Adrenal gland (tissue), 12 donors: ENCODE measurements around the gene INPP5A. TPM values are rescaled to one million over a fixed set of nuclear protein-coding genes. Genes with fewer than 3 reads are reported as not detected.

Experiments used
- DNase-seq, 7 donors: peaks; one replicate each; pipeline ENCODE4 v3.0.0-alpha.2; 2019 to 2020
- H3K27ac ChIP-seq, 5 donors: fragments of 200-600 bp; sonication (generic) in 4 of 5; 1 replicate in 3 of 5; 2 replicates in 2 of 5; pipeline versions ENCODE4 v1.5.1 to v1.8.0; 2016 to 2020; ENCODE audit warnings: mild to moderate bottlenecking in 1 of 5
- H3K27me3 ChIP-seq: fragments of 200-600 bp; 2 replicates; pipeline ENCODE4 v1.8.0; 2021
- H3K36me3 ChIP-seq, 2 donors: fragments of 200-600 bp; replicated peaks in 1 of 2; 1 replicate in 1 of 2; 2 replicates in 1 of 2; pipeline versions ENCODE4 v1.5.1 to v1.8.0; 2018 to 2022
- H3K4me1 ChIP-seq, 2 donors: fragments of 200-600 bp; replicated peaks in 1 of 2; 1 replicate in 1 of 2; 2 replicates in 1 of 2; pipeline versions ENCODE4 v1.5.1 to v1.8.0; 2018 to 2021
- H3K4me3 ChIP-seq, 4 donors: fragments of 200-600 bp; sonication (generic) in 3 of 4; one replicate each; pipeline ENCODE4 v1.5.1; 2016 to 2018
- H3K9me3 ChIP-seq, 3 donors: fragments of 200-600 bp; sonication (generic) in 1 of 3; replicated peaks in 1 of 3; 1 replicate in 2 of 3; 2 replicates in 1 of 3; pipeline versions ENCODE4 v1.5.1 to v1.8.0; 2016 to 2021
- CTCF ChIP-seq, 6 experiments: fragments of 450-650 bp in 4 of 6; fragments of 200-600 bp in 2 of 6; sonication (generic) in 1 of 6; IDR thresholded peaks; 1 replicate in 5 of 6; 2 replicates in 1 of 6; pipeline versions ENCODE4 v1.5.1 to v1.8.0; 2016 to 2021; ENCODE audit warnings: antibody characterized with exemption in 6 of 6, mild to moderate bottlenecking in 2 of 6, moderate library complexity in 1 of 6
- POLR2A ChIP-seq, 2 donors: fragments of 450-650 bp; IDR thresholded peaks; one replicate each; pipeline ENCODE4 v1.6.1; 2017; ENCODE audit warnings: antibody characterized with exemption in 2 of 2, mild to moderate bottlenecking in 2 of 2, moderate library complexity in 1 of 2
- WGBS, 4 donors: extraction: QIAGEN DNeasy Blood & Tissue Kit in 2 of 4; methylation state at CpG; one replicate each; pipeline versions ENCODE4 v1.1.5 to v1.1.7; 2013 to 2017; 5-methylcytosine and 5-hydroxymethylcytosine counted together
- intact Hi-C, 2 donors: fragments of 100-400 bp; cut with DNase I; formaldehyde crosslinking; loops; one replicate each; pipeline versions ENCODE4 v1.14.1 to v1.15.0; 2022 to 2023
- polyA plus RNA-seq, 3 donors: library from polyadenylated mRNA; stranded (reverse); fragments of 200-250 nt in 2 of 3; fragments of 350-450 nt in 1 of 3; fragmentation: Illumina TruSeq in 1 of 3; extraction: RNeasy Lipid Tissue Mini Kit (QIAGEN cat#74804) in 1 of 3; gene quantifications; one replicate each; pipeline ENCODE4 v1.2.3, GENCODE V29; 2013 to 2014
- total RNA-seq, 9 donors: library from RNA; depleted of rRNA in 4 of 9; stranded (reverse); fragments of >200 nt in 4 of 9; fragments of 120-200 nt in 1 of 9; fragmentation: NEBNext Ultra II Directional in 1 of 9; extraction: Animal tissue kit (Norgen Biotek cat#: 25700) in 1 of 9; gene quantifications; one replicate each; pipeline versions ENCODE4 v1.1.0 to v1.2.4, GENCODE V29; 2013 to 2023
- donor health status: healthy with polysubstance abuse.
- donor health status: Bipolar disorder and iron deficiency.
- donor health status: DM: yes; HTN: yes; CAD: no.
- donor health status: DM: no; HTN: no; CAD: no.
- donor health status: DM: no; HTN: no; CAD: no.
- donor health status: DM: yes; HTN: yes; CAD: no.

Gene INPP5A
- total and polyA plus RNA-seq, 12 donors = 13.5 to 62.9 (median 37.5) TPM

GRCh38 chr10:132712291-132712690 is 174.7 kb downstream of the INPP5A start:
- 92 to 95% (median 94%) methylated on average over 10 of the region's 10 CpGs for WGBS, 4 donors
- H3K27ac ChIP-seq = no peak overlapping the region
- H3K4me1 ChIP-seq = no peaks in the 10 kb centered on the region
- H3K36me3 ChIP-seq = peaks cover 0 to 15% of the 10 kb centered on the region in 2 donors
- DNase-seq = no peak
- H3K4me3 ChIP-seq = no peak overlapping the region
- TF ChIP-seq CTCF (IDR thresholded peaks at IDR 0.05) = no peak
- no peaks in the 10 kb centered on the region for H3K9me3 ChIP-seq
- intact Hi-C loops = no loop called here
- no peaks in the 10 kb centered on the region for H3K27me3 ChIP-seq

GRCh38 chr10:132712743-132713142 is 175.2 kb downstream of the INPP5A start:
- Histone ChIP-seq H3K27me3 (no peaks in the 10 kb centered on the region), H3K36me3 (peaks cover 0 to 15% of the 10 kb centered on the region in 2 donors), H3K27ac (no peak overlapping the region), H3K4me3 (no peak overlapping the region), H3K9me3 (no peaks in the 10 kb centered on the region), H3K4me1 (no peaks in the 10 kb centered on the region)
- no peak for DNase-seq
- intact Hi-C loops = no loop called here
- WGBS, 4 donors = 88 to 96% (median 95%) methylated on average over 6 of the region's 6 CpGs
- TF ChIP-seq CTCF (IDR thresholded peaks at IDR 0.05) = no peak
- TF ChIP-seq POLR2A (IDR thresholded peaks at IDR 0.05) = no peak

GRCh38 chr10:132713421-132714095 is 176.0 kb downstream of the INPP5A start:
- Histone ChIP-seq H3K36me3 (peaks cover 0 to 11% of the 10 kb centered on the region in 2 donors), H3K4me1 (no peaks in the 10 kb centered on the region), H3K4me3 (no peak overlapping the region), H3K27ac (no peak overlapping the region), H3K27me3 (no peaks in the 10 kb centered on the region), H3K9me3 (no peaks in the 10 kb centered on the region)
- intact Hi-C loops = no loop called here
- 84 to 91% (median 87%) methylated on average over 10 to 29 of the region's 29 CpGs for WGBS, 4 donors
- no peak for DNase-seq
- no peak for TF ChIP-seq CTCF (IDR thresholded peaks at IDR 0.05)
- TF ChIP-seq POLR2A (IDR thresholded peaks at IDR 0.05) = no peak

GRCh38 chr10:132714096-132714985 is 176.8 kb downstream of the INPP5A start:
- intact Hi-C loops = no loop called here
- Histone ChIP-seq H3K4me1 (no peaks in the 10 kb centered on the region), H3K9me3 (no peaks in the 10 kb centered on the region), H3K4me3 (no peak overlapping the region), H3K27ac (no peak overlapping the region), H3K36me3 (peaks cover 0 to 8% of the 10 kb centered on the region in 2 donors), H3K27me3 (no peaks in the 10 kb centered on the region)
- no peak for DNase-seq
- WGBS, 4 donors = 85 to 93% (median 87%) methylated on average over 16 to 48 of the region's 48 CpGs
- no peak for TF ChIP-seq CTCF (IDR thresholded peaks at IDR 0.05)
- TF ChIP-seq POLR2A (IDR thresholded peaks at IDR 0.05) = no peak
